BE2C (cell line): Measurements from ENCODE around the gene MINDY4B.

Source experiments
- DNase-seq: peaks from one replicate; pipeline ENCODE4 v3.0.0-alpha.2; 2020
- H3K27me3 ChIP-seq: fragments of 250-450 bp; sonication (Bioruptor Pico); 2 replicates; pipeline ENCODE4 v1.5.1; 2020; ENCODE audit warnings: mild to moderate bottlenecking
- H3K36me3 ChIP-seq: fragments of 250-450 bp; sonication (Bioruptor Pico); 2 replicates; pipeline ENCODE4 v1.5.1; 2020; ENCODE audit warnings: mild to moderate bottlenecking
- H3K4me1 ChIP-seq: fragments of 250-450 bp; sonication (Bioruptor Pico); 2 replicates; pipeline ENCODE4 v1.5.1; 2020
- H3K4me3 ChIP-seq: 2 replicates; pipeline ENCODE4 v1.5.1; 2011; ENCODE audit warnings: low read depth, low read length
- H3K9me3 ChIP-seq: fragments of 250-450 bp; sonication (Bioruptor Pico); 2 replicates; pipeline ENCODE4 v1.5.1; 2020
- CTCF ChIP-seq: IDR thresholded peaks from 2 replicates; pipeline ENCODE4 v1.5.1; 2012; ENCODE audit warnings: mild to moderate bottlenecking, low read depth, low read length

Gene MINDY4B

GRCh38 chr3:150825916-150826377, 79.3 kb downstream of the MINDY4B start:
- H3K9me3 ChIP-seq, result no peaks in the 10 kb centered on the region
- no peak for DNase-seq
- H3K4me1 ChIP-seq, result no peaks in the 10 kb centered on the region
- H3K27me3 ChIP-seq, result no peaks in the 10 kb centered on the region
- H3K36me3 ChIP-seq, result no peaks in the 10 kb centered on the region
- no peak overlapping the region for H3K4me3 ChIP-seq
- no peak for TF ChIP-seq CTCF

GRCh38 chr3:150825192-150825915, 79.9 kb downstream of the MINDY4B start:
- no peaks in the 10 kb centered on the region for H3K4me1 ChIP-seq
- H3K27me3 ChIP-seq, result no peaks in the 10 kb centered on the region
- no peaks in the 10 kb centered on the region for H3K36me3 ChIP-seq
- DNase-seq, result no peak
- TF ChIP-seq CTCF, result no peak
- no peaks in the 10 kb centered on the region for H3K9me3 ChIP-seq
- no peak overlapping the region for H3K4me3 ChIP-seq

- H3K4me1 ChIP-seq, result no peaks in the 10 kb centered on the region
Observed at GRCh38 chr3:150823277-150823676, 82.0 kb downstream of the MINDY4B start.

GRCh38 chr3:150822636-150823035, 82.6 kb downstream of the MINDY4B start:
- Histone ChIP-seq H3K36me3 (no peaks in the 10 kb centered on the region), H3K4me1 (no peaks in the 10 kb centered on the region), H3K9me3 (no peaks in the 10 kb centered on the region), H3K4me3 (no peak overlapping the region), H3K27me3 (no peaks in the 10 kb centered on the region)
- no peak for DNase-seq
- TF ChIP-seq CTCF, result no peak

More at GRCh38 chr3:150823277-150823676, 82.0 kb downstream of the MINDY4B start:
- no peaks in the 10 kb centered on the region for H3K36me3 ChIP-seq
- no peak for DNase-seq
- no peak for TF ChIP-seq CTCF
- no peaks in the 10 kb centered on the region for H3K9me3 ChIP-seq
- H3K4me3 ChIP-seq, result no peak overlapping the region
- no peaks in the 10 kb centered on the region for H3K27me3 ChIP-seq
